ENCODE measurements around the gene CSPG5.

DNA sequence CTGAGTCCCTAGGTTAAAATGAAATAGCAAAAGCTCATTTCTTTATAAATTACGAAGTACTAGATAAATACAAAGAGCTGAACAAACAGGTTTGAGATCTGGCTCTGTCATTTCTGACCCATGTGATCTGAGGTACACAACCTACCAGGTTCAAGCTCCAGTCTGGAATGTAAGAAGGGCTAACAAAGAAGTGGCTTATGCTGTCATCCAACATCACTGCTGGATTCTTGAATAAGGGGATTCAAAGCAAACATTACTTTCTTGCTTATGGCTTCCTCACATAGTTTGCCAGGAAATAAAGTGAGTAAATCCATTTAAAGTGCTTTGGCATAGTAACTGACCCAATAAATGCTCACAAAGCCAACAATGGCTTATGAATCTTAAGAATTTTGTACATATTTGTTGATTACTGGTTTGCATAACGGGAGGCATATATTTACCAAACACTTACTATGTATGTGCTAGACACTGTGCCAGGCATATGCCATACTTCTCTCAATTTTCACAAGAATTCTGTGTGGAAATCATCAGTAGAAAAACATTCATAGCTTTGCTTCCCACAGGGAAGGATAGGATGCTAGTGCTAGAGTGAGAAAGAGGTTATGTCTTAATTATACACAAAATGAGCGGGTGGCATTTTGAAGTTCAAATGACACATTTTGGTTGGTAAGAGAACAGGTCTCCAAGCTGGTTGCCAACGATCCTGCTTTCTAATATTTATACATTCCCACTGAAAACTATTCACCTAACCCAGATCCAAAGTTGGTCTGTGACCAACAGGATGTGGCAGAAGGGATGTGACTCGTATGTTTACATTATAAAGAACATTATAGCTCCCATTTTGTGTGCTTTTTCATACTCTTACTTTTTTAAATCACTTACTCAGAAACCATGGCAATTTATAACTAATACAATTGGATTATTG lies 38.7 kb upstream of the CSPG5 start:
- no peak for TF ChIP-seq EZH2 (IDR thresholded peaks at IDR 0.05; ENCODE audit: borderline replicate concordance, insufficient read depth, low read depth, low read length, poor library complexity, severe bottlenecking)
- TF ChIP-seq, protein P1, sequence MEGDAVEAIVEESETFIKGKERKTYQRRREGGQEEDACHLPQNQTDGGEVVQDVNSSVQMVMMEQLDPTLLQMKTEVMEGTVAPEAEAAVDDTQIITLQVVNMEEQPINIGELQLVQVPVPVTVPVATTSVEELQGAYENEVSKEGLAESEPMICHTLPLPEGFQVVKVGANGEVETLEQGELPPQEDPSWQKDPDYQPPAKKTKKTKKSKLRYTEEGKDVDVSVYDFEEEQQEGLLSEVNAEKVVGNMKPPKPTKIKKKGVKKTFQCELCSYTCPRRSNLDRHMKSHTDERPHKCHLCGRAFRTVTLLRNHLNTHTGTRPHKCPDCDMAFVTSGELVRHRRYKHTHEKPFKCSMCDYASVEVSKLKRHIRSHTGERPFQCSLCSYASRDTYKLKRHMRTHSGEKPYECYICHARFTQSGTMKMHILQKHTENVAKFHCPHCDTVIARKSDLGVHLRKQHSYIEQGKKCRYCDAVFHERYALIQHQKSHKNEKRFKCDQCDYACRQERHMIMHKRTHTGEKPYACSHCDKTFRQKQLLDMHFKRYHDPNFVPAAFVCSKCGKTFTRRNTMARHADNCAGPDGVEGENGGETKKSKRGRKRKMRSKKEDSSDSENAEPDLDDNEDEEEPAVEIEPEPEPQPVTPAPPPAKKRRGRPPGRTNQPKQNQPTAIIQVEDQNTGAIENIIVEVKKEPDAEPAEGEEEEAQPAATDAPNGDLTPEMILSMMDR (IDR thresholded peaks at IDR 0.05) = no peak
